ENCODE results near the gene CCT8L2.
"Not testable (repeated sequence)": the region's sequence is repeated elsewhere in the genome, so short reads cannot be mapped to it uniquely, and the experiment has no call there.

Gene CCT8L2

DNA sequence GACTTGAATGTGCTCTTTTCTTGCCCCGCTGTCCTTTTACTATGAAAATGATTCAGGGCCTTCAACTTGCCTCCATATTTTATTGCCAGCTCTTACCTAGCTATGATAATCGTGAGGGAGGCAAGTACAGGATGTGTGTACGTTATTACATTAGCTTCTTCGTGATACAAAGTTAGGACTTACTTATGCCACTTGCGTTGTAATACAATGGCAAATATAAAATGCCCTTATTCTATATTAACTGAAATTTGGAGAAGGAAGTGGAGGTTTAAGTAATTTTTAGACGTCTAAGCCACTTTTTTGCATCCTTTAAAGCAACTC lies 10.8 kb upstream of the CCT8L2 start:
- DNase-seq (ENCODE audit: low spot score) = no peak
- TF ChIP-seq, protein P1, sequence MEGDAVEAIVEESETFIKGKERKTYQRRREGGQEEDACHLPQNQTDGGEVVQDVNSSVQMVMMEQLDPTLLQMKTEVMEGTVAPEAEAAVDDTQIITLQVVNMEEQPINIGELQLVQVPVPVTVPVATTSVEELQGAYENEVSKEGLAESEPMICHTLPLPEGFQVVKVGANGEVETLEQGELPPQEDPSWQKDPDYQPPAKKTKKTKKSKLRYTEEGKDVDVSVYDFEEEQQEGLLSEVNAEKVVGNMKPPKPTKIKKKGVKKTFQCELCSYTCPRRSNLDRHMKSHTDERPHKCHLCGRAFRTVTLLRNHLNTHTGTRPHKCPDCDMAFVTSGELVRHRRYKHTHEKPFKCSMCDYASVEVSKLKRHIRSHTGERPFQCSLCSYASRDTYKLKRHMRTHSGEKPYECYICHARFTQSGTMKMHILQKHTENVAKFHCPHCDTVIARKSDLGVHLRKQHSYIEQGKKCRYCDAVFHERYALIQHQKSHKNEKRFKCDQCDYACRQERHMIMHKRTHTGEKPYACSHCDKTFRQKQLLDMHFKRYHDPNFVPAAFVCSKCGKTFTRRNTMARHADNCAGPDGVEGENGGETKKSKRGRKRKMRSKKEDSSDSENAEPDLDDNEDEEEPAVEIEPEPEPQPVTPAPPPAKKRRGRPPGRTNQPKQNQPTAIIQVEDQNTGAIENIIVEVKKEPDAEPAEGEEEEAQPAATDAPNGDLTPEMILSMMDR (IDR thresholded peaks at IDR 0.05; ENCODE audit: extremely low read depth, missing control alignments) = no peak

DNA sequence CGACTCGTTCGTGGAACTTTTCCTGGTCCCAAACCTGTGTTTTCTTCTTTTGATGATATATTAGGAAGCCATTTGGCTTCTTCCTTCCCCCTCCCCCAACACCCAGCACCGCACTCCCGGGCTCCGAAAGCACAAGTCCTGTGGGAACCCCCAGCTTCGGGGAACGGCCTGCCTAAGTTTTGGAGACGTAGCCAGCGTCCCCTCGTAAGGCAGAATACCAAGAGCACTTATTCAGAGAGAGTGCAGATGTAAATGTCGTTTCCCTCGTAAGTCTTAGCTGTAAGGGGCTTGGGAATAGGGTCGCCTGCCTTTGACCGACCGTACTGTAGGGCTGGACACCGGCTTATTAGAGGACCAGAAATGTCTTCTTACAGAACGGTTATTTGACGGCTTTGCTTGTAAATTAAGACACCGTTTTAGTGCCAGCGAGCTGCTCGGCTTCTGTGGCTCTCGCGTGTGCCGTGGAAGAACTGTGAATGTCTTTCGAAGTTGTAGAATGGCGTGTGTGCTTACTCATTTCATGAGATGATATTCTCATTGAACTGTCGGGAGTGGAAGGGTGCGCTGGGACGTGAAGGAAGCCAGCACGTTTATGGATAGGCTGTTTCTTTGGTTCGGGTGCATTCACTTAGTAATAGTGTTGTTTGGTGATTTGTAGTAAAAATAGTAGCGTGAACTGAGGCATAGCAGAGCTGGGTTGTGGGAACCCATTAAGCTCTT lies 10.3 kb upstream of the CCT8L2 start:
- DNase-seq (ENCODE audit: low spot score) = not testable (repeated sequence)

DNA sequence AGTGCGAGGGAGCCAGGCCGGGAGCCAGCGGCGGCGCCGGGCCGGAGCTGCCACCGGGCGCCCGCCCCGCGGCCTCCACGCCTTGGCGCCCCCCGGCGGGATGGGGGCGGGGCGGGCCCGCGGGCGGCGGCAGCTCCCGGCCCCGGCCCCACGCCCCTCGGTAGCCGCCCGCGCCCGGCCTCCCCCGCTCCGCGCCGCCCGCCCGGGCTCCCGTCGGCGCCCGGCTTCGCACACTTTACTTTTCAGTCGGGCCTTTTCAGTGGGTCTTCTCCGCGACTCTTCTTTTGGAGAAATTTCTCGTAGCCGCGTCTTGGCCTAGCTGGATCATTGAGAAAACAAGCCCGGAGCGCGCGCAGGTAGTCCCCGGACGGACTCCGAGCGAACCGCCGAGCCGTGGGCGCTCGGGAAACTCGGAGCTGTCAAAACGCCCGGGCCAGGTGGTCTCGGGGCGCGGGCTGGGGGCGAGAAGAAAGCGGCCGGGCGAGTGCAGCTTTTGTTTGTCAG lies 9.7 kb upstream of the CCT8L2 start:
- not testable (repeated sequence) for DNase-seq (ENCODE audit: low spot score)

DNA sequence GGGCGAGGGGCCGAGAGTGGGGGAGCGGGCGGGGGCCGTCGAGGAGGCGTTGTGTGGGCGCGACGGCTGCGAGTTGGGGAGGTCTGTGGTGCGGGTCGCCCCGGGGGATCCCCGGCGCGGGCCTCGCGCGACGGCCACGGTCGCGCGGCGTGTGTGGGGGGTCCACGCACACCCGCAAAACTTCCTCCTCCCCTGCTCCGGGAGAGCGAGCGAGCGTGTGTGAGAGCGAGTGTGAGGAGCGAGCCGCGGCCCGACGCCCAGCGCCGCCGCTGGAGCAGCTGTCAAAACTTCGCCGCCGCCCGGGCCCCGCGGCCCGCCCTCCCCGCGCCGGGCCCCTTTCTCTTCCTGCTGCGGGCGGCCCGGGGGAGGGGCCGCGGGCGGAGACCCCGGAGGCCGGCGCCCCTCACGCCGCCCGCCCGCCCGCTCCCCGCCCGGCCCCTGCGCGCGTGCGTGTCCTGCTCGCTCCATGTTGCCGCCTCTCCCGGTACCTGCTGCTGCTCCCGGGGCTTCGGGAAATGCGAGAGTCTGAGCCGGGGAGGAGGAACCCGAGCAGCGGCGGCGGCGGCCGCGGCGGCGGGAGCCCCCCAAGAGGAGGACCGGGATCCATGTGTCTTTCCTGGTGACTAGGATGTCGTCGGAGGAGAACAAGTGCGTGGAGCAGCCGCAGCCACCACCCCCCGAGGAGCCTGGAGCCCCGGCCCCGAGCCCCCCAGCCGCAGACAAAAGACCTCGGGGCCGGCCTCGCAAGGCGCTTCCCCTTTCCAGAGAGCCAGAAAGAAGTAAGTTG lies 9.0 kb upstream of the CCT8L2 start:
- TF ChIP-seq, protein P1 (IDR thresholded peaks at IDR 0.05; ENCODE audit: extremely low read depth, missing control alignments) = no peak
- no peak for DNase-seq (ENCODE audit: low spot score)

DNA sequence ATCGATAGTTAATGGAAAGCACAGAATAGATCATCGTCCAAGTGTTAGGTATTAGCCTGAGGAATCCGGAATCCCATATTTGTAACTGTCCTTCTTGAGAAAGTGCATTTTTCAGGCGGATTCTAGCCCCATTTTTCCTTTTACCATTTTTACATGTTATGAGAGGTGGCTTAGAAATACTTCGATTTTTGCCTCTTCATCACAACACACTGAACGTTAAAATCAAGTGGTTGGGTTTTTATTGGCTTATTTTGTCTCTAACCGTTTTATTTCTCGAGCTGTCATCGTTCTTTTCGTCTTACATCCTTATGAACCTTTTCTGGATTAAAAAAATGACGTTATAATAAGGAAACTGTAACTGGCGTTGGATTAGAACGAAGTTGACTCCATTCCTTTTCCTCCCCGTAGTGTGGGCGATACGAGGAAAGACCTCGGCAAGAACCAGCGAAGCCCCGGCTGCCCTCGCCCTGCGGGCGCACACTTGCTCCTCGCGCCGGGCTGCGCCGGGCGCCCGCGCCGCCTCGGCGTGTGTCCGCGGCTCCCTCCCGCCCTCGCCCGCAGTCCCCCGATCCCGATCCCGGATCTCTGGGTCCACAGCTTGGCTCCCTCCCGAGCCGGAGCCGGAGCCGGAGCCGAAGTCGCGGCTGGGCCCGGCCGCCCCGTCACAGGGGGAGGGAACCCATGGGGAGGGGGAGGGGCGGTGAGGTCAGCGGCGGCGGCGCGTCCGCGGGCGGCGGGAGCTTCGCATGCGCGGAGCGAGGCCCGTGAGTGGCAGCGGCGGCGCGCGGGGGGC lies 8.2 kb upstream of the CCT8L2 start:
- not testable (repeated sequence) for DNase-seq (ENCODE audit: low spot score)

DNA sequence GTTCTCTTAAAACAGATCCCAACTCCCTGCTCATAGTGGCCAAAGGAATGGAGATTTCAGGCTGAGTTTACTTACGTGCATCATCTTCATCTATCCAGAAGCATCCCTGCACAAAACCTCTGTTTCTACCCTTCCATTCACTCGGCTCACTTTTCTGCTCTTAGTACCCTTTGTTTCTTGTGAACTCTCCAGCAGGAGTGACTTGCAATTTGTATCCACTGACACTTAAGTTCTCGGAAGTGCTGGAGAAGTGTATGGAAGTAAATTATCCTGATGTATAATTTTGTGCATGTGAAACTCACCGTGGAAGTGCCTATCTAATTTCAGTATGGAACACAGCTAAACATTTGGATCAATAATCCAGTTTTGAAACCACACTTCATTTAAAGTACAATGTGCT lies 7.0 kb upstream of the CCT8L2 start:
- DNase-seq (ENCODE audit: low spot score) = not testable (repeated sequence)

DNA sequence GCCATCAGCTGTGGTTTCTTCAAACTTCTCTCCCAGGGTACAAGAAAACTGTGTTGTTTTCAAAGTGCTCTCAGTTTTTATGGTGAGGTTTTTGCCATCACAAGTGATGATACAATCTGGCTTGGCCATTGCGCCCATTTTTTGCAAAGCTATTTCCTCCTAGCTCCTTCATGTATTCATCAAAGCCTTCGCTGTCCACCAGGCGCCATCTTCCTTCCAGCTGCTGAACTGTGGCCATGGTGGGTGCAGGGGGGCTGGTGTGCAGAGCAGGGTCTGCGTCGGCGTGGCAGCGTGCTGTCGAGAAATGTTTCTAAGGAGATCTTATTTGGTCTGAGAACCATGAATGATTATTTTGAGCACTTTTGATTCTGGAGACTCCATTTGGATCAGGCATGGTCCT lies 2.6 kb upstream of the CCT8L2 start:
- not testable (repeated sequence) for DNase-seq (ENCODE audit: low spot score)

DNA sequence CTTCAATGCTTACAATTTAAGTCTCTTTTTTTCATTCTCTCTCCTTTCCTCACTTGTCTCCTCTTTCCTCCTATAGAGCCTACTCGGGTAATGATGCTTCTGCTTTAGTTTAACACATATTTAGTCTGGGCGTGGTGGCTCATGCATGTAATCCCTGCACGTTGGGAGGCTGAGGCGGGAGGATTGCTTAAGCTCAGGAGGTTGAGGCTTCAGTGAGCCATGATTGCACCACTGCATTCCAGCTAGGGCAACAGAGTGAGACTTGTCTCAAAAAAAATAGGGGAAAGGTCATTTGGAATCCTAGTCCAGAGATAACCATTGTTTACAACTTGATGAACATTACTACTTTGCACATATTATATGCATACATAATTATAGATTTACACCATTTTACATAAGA lies 1.4 kb upstream of the CCT8L2 start:
- TF ChIP-seq, protein P1 (IDR thresholded peaks at IDR 0.05; ENCODE audit: extremely low read depth, missing control alignments) = no peak
- no peak for DNase-seq (ENCODE audit: low spot score)

DNA sequence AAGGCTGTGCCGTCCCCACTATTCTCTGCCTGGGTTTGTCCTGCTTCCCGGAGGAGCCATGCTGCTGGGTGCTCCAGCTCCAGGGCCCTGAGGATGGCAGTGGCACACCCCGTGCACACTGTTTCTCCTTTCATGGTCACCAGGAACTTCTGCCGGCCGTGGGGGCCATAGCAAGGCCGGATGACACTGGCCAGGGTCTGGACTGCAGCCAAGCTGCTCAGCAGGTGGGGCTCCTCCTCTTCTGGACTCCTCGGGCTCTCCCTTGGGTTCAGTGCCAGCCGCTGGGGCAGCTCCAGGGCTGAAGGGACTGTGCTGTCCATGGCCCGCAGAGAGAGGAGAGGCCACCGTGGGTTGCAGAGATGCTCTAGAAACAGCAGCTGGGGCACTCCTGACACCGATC lies 379 bp downstream of the CCT8L2 start:
- DNase-seq (ENCODE audit: low spot score) = not testable (repeated sequence)

DNA sequence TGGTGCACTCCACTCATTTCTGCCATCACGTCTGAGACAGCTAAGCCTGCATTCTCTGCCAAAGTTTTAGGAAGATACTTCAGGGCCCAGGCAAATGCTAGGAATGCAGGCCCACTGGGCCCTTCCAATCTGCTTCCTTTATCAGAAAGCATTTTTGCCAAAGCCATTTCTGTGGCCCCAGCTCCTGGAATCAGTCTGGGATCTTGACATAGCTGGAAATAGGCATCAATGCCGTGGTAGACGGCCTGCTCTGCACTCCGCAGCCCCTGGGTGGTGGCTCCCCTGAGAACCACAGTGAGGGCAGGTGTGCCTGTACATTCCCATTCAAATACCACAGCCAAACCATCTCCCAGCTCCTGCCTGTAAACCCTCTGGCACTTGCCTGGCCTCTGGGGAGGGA lies 1.5 kb downstream of the CCT8L2 start:
- DNase-seq (ENCODE audit: low spot score) = not testable (repeated sequence)

DNA sequence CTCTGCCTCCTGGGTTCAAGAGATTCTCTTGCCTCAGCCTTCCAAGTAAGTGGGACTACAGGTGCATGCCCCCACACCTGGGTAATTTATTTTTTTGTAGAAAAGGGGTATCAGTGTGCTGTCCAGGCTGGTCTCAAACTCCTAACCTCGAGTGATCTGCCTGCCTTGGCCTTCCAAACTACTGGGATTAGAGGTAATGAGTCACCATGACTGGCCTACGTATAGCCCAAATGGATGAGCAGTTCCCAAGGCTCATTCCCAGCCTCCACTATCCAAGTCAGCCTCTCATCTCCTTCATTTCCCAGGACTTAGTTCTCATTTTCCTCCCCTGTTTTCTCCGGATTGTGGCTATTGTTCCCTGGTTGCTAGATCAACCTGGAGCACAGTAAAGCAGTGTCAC lies 5.6 kb downstream of the CCT8L2 start:
- TF ChIP-seq, protein P1 (IDR thresholded peaks at IDR 0.05; ENCODE audit: extremely low read depth, missing control alignments) = no peak
- DNase-seq (ENCODE audit: low spot score) = no peak
